Measurements from ENCODE around the gene EDRF1. TPM values are rescaled to one million over a fixed set of nuclear protein-coding genes. Genes with fewer than 3 reads are reported as not detected.

The EDRF1 gene
- total RNA-seq, 1 donor, result 25.0 TPM

DNA sequence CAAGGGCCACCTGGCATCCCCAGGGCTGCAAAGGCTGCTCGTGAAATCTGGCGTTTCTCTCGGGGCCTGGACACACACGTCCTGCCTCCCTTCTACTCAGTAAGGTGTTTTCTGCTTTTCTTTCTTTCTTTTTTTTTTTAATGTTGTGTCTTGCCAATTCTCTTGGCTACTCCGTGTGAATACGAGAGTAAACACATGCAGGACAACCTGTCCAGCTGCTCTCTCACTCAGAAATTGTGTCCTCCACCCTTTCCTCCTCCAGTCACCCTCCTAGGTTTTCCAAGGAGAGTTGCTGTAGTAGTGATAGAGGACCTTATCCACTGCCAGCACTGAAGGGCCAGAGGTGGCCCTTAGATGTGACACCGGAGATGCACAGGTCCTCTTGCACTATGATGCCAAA lies 35.7 kb upstream of the EDRF1 start:
- no peaks in the 10 kb centered on the region for H4K20me1 ChIP-seq (ENCODE audit: insufficient read depth, low read length)
- no peak for DNase-seq (ENCODE audit: insufficient read length, low spot score, missing footprints)
- no peak overlapping the region for H3K4me3 ChIP-seq (ENCODE audit: insufficient read depth, low read length)
- H3K79me2 ChIP-seq (ENCODE audit: insufficient read depth, low read length), result no peaks in the 10 kb centered on the region
- no peak overlapping the region for H3K4me2 ChIP-seq (ENCODE audit: insufficient read depth, low read length)
- H3K27ac ChIP-seq (ENCODE audit: low read depth, low read length), result no peak overlapping the region
- no peaks in the 10 kb centered on the region for H3K36me3 ChIP-seq (ENCODE audit: insufficient read depth, low read length)
- TF ChIP-seq, protein P1, sequence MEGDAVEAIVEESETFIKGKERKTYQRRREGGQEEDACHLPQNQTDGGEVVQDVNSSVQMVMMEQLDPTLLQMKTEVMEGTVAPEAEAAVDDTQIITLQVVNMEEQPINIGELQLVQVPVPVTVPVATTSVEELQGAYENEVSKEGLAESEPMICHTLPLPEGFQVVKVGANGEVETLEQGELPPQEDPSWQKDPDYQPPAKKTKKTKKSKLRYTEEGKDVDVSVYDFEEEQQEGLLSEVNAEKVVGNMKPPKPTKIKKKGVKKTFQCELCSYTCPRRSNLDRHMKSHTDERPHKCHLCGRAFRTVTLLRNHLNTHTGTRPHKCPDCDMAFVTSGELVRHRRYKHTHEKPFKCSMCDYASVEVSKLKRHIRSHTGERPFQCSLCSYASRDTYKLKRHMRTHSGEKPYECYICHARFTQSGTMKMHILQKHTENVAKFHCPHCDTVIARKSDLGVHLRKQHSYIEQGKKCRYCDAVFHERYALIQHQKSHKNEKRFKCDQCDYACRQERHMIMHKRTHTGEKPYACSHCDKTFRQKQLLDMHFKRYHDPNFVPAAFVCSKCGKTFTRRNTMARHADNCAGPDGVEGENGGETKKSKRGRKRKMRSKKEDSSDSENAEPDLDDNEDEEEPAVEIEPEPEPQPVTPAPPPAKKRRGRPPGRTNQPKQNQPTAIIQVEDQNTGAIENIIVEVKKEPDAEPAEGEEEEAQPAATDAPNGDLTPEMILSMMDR (IDR thresholded peaks at IDR 0.05; ENCODE audit: extremely low read depth, low read depth, low read length), result no peak
- H3K9me3 ChIP-seq (ENCODE audit: low read depth, low read length), result no peaks in the 10 kb centered on the region
- no peak overlapping the region for H2AFZ ChIP-seq (ENCODE audit: low read length)
- H3K4me1 ChIP-seq (ENCODE audit: insufficient read depth, low read length), result no peaks in the 10 kb centered on the region
- peaks cover 13% of the 10 kb centered on the region for H3K27me3 ChIP-seq (ENCODE audit: insufficient read depth, low read length)

DNA sequence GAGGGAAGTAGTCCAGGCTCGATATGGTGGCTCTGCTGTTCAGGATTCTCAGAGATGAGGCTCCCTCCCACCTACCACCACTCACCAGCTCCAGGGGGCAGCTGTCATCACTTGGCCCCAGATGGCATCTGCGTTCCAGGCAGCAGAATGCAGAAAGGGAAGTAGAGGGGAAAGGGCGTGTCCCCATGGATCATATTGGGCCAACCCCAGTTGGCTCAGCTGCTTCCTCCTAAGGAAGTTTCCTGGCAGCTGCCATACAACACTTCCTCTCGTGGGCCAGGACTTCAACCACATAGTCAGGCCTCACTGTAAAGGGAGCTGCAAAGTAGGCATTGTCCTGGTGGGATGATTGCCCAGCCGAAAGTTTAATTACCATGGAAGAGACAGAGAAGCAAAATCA lies 34.9 kb upstream of the EDRF1 start:
- Histone ChIP-seq H3K4me2 (ENCODE audit: insufficient read depth, low read length) (no peak overlapping the region), H4K20me1 (ENCODE audit: insufficient read depth, low read length) (no peaks in the 10 kb centered on the region), H3K27ac (ENCODE audit: low read depth, low read length) (no peak overlapping the region), H3K9me3 (ENCODE audit: low read depth, low read length) (no peaks in the 10 kb centered on the region), H3K4me1 (ENCODE audit: insufficient read depth, low read length) (no peaks in the 10 kb centered on the region), H3K4me3 (ENCODE audit: insufficient read depth, low read length) (no peak overlapping the region), H3K79me2 (ENCODE audit: insufficient read depth, low read length) (no peaks in the 10 kb centered on the region), H3K27me3 (ENCODE audit: insufficient read depth, low read length) (peaks cover 13% of the 10 kb centered on the region), H2AFZ (ENCODE audit: low read length) (no peak overlapping the region), H3K36me3 (ENCODE audit: insufficient read depth, low read length) (no peaks in the 10 kb centered on the region)
- DNase-seq (ENCODE audit: insufficient read length, low spot score, missing footprints), result no peak
- TF ChIP-seq, protein P1 (IDR thresholded peaks at IDR 0.05; ENCODE audit: extremely low read depth, low read depth, low read length), result no peak

DNA sequence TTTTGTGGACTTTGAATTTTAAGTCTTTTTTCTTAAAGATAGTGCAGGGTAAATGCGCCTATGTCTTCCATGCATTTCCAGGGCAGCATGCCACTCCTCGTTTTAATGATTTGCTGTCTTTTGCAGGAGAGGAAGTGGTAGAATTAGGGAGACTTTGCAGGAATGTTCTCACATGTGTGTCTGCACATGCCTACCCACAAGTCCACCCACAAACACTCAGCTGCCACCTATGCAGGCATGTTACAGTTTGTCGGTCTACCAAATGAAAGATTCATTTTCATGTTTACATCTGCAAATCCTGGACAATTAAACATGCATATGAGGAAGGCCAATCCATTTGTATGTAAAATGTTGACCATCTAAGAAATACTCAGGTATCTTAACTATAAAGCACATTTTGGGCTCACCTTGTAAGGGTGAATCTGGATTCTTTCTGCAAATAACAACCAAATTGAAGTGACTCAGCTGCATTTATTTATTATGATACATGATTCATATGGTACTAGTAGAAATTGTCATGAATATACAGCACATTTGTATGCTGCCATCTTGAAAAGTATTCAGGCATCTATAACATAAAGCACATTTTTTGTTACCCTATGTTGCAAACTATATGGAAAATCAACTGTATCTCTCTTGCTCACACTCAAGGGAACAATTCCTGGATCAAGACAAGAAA lies 31.9 kb upstream of the EDRF1 start:
- Histone ChIP-seq H4K20me1 (ENCODE audit: insufficient read depth, low read length) (no peaks in the 10 kb centered on the region), H3K4me3 (ENCODE audit: insufficient read depth, low read length) (no peak overlapping the region), H2AFZ (ENCODE audit: low read length) (no peak overlapping the region), H3K4me2 (ENCODE audit: insufficient read depth, low read length) (no peak overlapping the region), H3K9me3 (ENCODE audit: low read depth, low read length) (no peaks in the 10 kb centered on the region), H3K79me2 (ENCODE audit: insufficient read depth, low read length) (no peaks in the 10 kb centered on the region), H3K27ac (ENCODE audit: low read depth, low read length) (no peak overlapping the region), H3K4me1 (ENCODE audit: insufficient read depth, low read length) (peaks cover 20% of the 10 kb centered on the region), H3K36me3 (ENCODE audit: insufficient read depth, low read length) (no peaks in the 10 kb centered on the region), H3K27me3 (ENCODE audit: insufficient read depth, low read length) (peaks cover 17% of the 10 kb centered on the region)
- no peak for DNase-seq (ENCODE audit: insufficient read length, low spot score, missing footprints)
- TF ChIP-seq, protein P1 (IDR thresholded peaks at IDR 0.05; ENCODE audit: extremely low read depth, low read depth, low read length), result no peak

DNA sequence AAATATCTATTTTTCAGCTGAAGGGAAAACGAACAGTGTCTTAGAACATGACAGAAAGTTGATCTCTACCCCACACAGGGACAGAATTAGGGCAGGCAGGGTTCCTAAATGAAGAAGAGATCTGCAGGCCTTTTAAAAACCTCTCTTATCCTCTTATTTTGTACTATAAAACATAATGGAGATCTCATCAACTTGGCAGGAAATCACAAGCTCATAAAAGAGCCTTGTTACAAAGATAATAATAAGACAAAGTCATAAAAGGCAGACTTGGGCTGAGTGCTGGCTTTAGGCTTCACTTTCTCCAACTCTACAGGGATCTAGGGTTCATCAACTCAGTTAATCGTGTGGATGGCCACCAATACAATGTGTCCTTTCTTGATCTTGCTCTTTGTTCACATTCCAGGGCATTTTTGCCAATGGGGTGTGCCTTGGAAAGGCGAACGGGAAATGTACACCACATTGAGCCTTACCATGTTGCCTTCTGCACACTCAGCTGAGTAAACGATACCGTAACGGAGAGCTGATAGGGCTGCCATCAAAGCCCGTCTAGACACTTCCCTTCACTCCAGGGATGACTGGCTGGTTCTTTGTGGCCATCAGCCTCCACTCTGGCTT lies 29.4 kb upstream of the EDRF1 start:
- H3K4me3 ChIP-seq (ENCODE audit: insufficient read depth, low read length), result no peak overlapping the region
- no peaks in the 10 kb centered on the region for H3K36me3 ChIP-seq (ENCODE audit: insufficient read depth, low read length)
- H4K20me1 ChIP-seq (ENCODE audit: insufficient read depth, low read length), result no peaks in the 10 kb centered on the region
- TF ChIP-seq, protein P1 (IDR thresholded peaks at IDR 0.05; ENCODE audit: extremely low read depth, low read depth, low read length), result no peak
- no peak overlapping the region for H3K27ac ChIP-seq (ENCODE audit: low read depth, low read length)
- peaks cover 7% of the 10 kb centered on the region for H3K27me3 ChIP-seq (ENCODE audit: insufficient read depth, low read length)
- H3K9me3 ChIP-seq (ENCODE audit: low read depth, low read length), result no peaks in the 10 kb centered on the region
- peaks cover 35% of the 10 kb centered on the region for H3K4me1 ChIP-seq (ENCODE audit: insufficient read depth, low read length)
- no peak overlapping the region for H3K4me2 ChIP-seq (ENCODE audit: insufficient read depth, low read length)
- no peak overlapping the region for H2AFZ ChIP-seq (ENCODE audit: low read length)
- H3K79me2 ChIP-seq (ENCODE audit: insufficient read depth, low read length), result no peaks in the 10 kb centered on the region
- no peak for DNase-seq (ENCODE audit: insufficient read length, low spot score, missing footprints)
